Natural killer cell (primary cell): Measurements from ENCODE around the gene HCRTR1. TPM values are rescaled to one million over a fixed set of nuclear protein-coding genes. Genes with fewer than 3 reads are reported as not detected.

Experiments used
- ATAC-seq, 3 donors: fragments of 150-1000 bp in 2 of 3; fragments of 200-7000 bp in 1 of 3; cut with Tn5 transposase; 1 replicate in 1 of 3; 2 replicates in 2 of 3; pipeline ENCODE4 v1.10.0; 2021; ENCODE audit warnings: mild to moderate bottlenecking in 2 of 3, moderate library complexity in 2 of 3
- DNase-seq, 2 donors: peaks; one replicate each; pipeline versions ENCODE4 v3.0.0 to v3.0.0-alpha.2; 2013 to 2021; ENCODE audit warnings: mixed read lengths in 1 of 2
- H3K27ac ChIP-seq: one replicate; pipeline ENCODE4 v1.5.1; 2013; ENCODE audit warnings: mild to moderate bottlenecking, low read length
- H3K27me3 ChIP-seq: one replicate; pipeline ENCODE4 v1.6.1; 2013; ENCODE audit warnings: low read length; ENCODE audit not compliant: control insufficient read depth, insufficient read depth
- H3K36me3 ChIP-seq: one replicate; pipeline ENCODE4 v1.6.1; 2013; ENCODE audit warnings: low read length; ENCODE audit not compliant: control insufficient read depth, insufficient read depth
- H3K4me1 ChIP-seq: one replicate; pipeline ENCODE4 v1.6.1; 2013; ENCODE audit warnings: low read length; ENCODE audit not compliant: control insufficient read depth, insufficient read depth
- H3K4me3 ChIP-seq: one replicate; pipeline ENCODE4 v1.5.1; 2013; ENCODE audit warnings: low read length
- H3K9me3 ChIP-seq: one replicate; pipeline ENCODE4 v1.6.1; 2013; ENCODE audit warnings: low read length; ENCODE audit not compliant: control insufficient read depth, insufficient read depth
- H3K27ac Mint-ChIP-seq, 2 donors: one replicate each; pipeline ENCODE4 v1.8.0; 2022; ENCODE audit warnings: mild to moderate bottlenecking in 2 of 2, mixed read lengths in 2 of 2, moderate library complexity in 1 of 2
- H3K27me3 Mint-ChIP-seq, 2 donors: one replicate each; pipeline ENCODE4 v1.8.0; 2022; ENCODE audit warnings: low read depth in 2 of 2, mixed read lengths in 2 of 2
- H3K36me3 Mint-ChIP-seq: one replicate; pipeline ENCODE4 v1.8.0; 2022; ENCODE audit warnings: mixed read lengths
- H3K4me1 Mint-ChIP-seq, 2 donors: one replicate each; pipeline ENCODE4 v1.8.0; 2022; ENCODE audit warnings: mixed read lengths in 2 of 2
- H3K4me3 Mint-ChIP-seq: one replicate; pipeline ENCODE4 v1.8.0; 2022; ENCODE audit warnings: mild to moderate bottlenecking, moderate library complexity, mixed read lengths
- H3K9me3 Mint-ChIP-seq, 2 donors: one replicate each; pipeline ENCODE4 v1.8.0; 2022; ENCODE audit warnings: mixed read lengths in 2 of 2
- CTCF ChIP-seq: fragments of 200-600 bp; IDR thresholded peaks from one replicate; pipeline ENCODE4 v1.8.0; 2022; ENCODE audit warnings: antibody characterized with exemption
- WGBS: methylation state at CpG from one replicate; pipeline ENCODE4 v1.1.7; 2013; ENCODE audit warnings: missing lambda C conversion rate; ENCODE audit not compliant: insufficient coverage; 5-methylcytosine and 5-hydroxymethylcytosine counted together
- intact Hi-C: fragments of 100-400 bp; cut with micrococcal nuclease; formaldehyde crosslinking; loops from one replicate; pipeline ENCODE4 v1.14.2; 2022
- total RNA-seq, 4 donors: library from RNA; stranded (reverse); fragments of 120-200 nt in 1 of 4; gene quantifications; one replicate each; pipeline versions ENCODE4 v1.2.3 to v1.2.4, GENCODE V29; 2013 to 2022

The HCRTR1 gene
- total RNA-seq, 3 donors from 2014 or later (not counting 1 experiment from before 2014, with no cell fraction given), result not detected

GRCh38 chr1:31614414-31615005, 3.0 kb upstream of the HCRTR1 start:
- peaks cover 9% of the 10 kb centered on the region for H3K4me1 ChIP-seq
- no peaks in the 10 kb centered on the region for H3K9me3 ChIP-seq
- peaks cover 5% of the 10 kb centered on the region in 2 donors for H3K4me1 Mint-ChIP-seq
- H3K27me3 ChIP-seq, result peaks cover 22% of the 10 kb centered on the region
- DNase-seq (peak in 1 of 2 donors; percentile 1), ATAC-seq (no peak)
- H3K27ac ChIP-seq, result no peak overlapping the region
- no peak overlapping the region for H3K4me3 ChIP-seq
- H3K36me3 ChIP-seq, result no peaks in the 10 kb centered on the region
- intact Hi-C loops, result no loop called here
- no peaks in the 10 kb centered on the region for H3K9me3 Mint-ChIP-seq
- 89% methylated on average over 8 of the region's 8 CpGs for WGBS
- H3K36me3 Mint-ChIP-seq, result no peaks in the 10 kb centered on the region
- TF ChIP-seq CTCF, result no peak
- H3K4me3 Mint-ChIP-seq, result no peak overlapping the region
- no peak overlapping the region for H3K27ac Mint-ChIP-seq
- H3K27me3 Mint-ChIP-seq, result peaks cover 13 to 26% of the 10 kb centered on the region in 2 donors

GRCh38 chr1:31615414-31615813, 2.1 kb upstream of the HCRTR1 start:
- Mint-ChIP-seq H3K9me3 (no peaks in the 10 kb centered on the region), H3K36me3 (no peaks in the 10 kb centered on the region), H3K27me3 (peaks cover 13 to 29% of the 10 kb centered on the region in 2 donors), H3K4me3 (no peak overlapping the region), H3K27ac (no peak overlapping the region), H3K4me1 (peaks cover 5% of the 10 kb centered on the region in 2 donors)
- TF ChIP-seq CTCF, result no peak
- H3K4me3 ChIP-seq, result no peak overlapping the region
- intact Hi-C loops, result no loop called here
- ATAC-seq (no peak), DNase-seq (no peak)
- peaks cover 9% of the 10 kb centered on the region for H3K4me1 ChIP-seq
- WGBS, result 95% methylated on average over 5 of the region's 6 CpGs
- no peaks in the 10 kb centered on the region for H3K9me3 ChIP-seq
- H3K27ac ChIP-seq, result no peak overlapping the region
- H3K36me3 ChIP-seq, result no peaks in the 10 kb centered on the region
- H3K27me3 ChIP-seq, result peaks cover 22% of the 10 kb centered on the region

- Mint-ChIP-seq H3K9me3 (no peaks in the 10 kb centered on the region), H3K27me3 (peaks cover 13 to 29% of the 10 kb centered on the region in 2 donors), H3K36me3 (no peaks in the 10 kb centered on the region), H3K4me3 (no peak overlapping the region), H3K4me1 (peaks cover 5% of the 10 kb centered on the region in 2 donors), H3K27ac (no peak overlapping the region)
- Histone ChIP-seq H3K9me3 (no peaks in the 10 kb centered on the region), H3K27ac (no peak overlapping the region), H3K4me1 (peaks cover 9% of the 10 kb centered on the region), H3K27me3 (peaks cover 22% of the 10 kb centered on the region), H3K36me3 (no peaks in the 10 kb centered on the region), H3K4me3 (no peak overlapping the region)
- DNase-seq (peak in 1 of 2 donors; percentile 5), ATAC-seq (no peak)
- intact Hi-C loops, result no loop called here
- 48% methylated on average over 2 of the region's 2 CpGs for WGBS
- TF ChIP-seq CTCF, result no peak
These were observed 1.6 kb upstream of the HCRTR1 start for GRCh38 chr1:31615939-31616338.
